H1 (cell line): ENCODE data around the gene SELENOV. TPM values are rescaled to one million over a fixed set of nuclear protein-coding genes. Genes with fewer than 3 reads are reported as not detected.

Experiments
- CEBPB ChIP-seq: IDR thresholded peaks from 2 replicates; pipeline ENCODE4 v1.6.1; 2012; ENCODE audit warnings: low read depth, low read length
- PHF8 ChIP-seq: fragments of 200-600 bp; sonication (generic); conservative IDR thresholded peaks from 2 replicates; pipeline ENCODE4 v1.7.1; 2012; ENCODE audit warnings: low read depth, mild to moderate bottlenecking, inconsistent platforms, low read length, moderate library complexity
- TAF1 ChIP-seq: IDR thresholded peaks from 2 replicates; pipeline ENCODE4 v1.6.1; 2011; ENCODE audit warnings: mild to moderate bottlenecking, low read depth, low read length
- TBP ChIP-seq: IDR thresholded peaks from 2 replicates; pipeline ENCODE4 v1.6.1; 2011; ENCODE audit warnings: low read depth, low read length, improper control_type of control experiment
- polyA plus RNA-seq, 7 experiments: library from polyadenylated mRNA; depleted of rRNA in 3 of 7; stranded (reverse) in 5 of 7; unstranded in 2 of 7; fragments of >200 nt in 5 of 7; fragments of 200-250 nt in 2 of 7; gene quantifications; 1 replicate in 5 of 7; 2 replicates in 1 of 7; 4 replicates in 1 of 7; pipeline versions ENCODE4 v1.2.1 to v1.2.3, GENCODE V29; 2011 to 2013; ENCODE audit warnings: missing spikeins in 2 of 7, mixed read lengths in 2 of 7
- total RNA-seq: library from RNA; stranded (reverse); fragmentation: NEBNext Ultra II Directional; extraction: Animal tissue kit (Norgen Biotek cat#: 25700); gene quantifications from 2 replicates; pipeline ENCODE4 v1.2.1, GENCODE V29; 2021

SELENOV gene
- total and polyA plus RNA-seq, 2 of the 8 experiments (the other 6 are each of a cell fraction or from before 2014, with no cell fraction given) = 8.4 to 10.7 TPM

GRCh38 chr19:39533003-39533512, 18.1 kb downstream of the SELENOV start (continued):
- TF ChIP-seq TAF1 (no peak), PHF8 (no peak), CEBPB (no peak), TBP (no peak)
